GM19043 (cell line): Measurements from ENCODE around the gene GP1BB.

ENCODE experiments used
- ATAC-seq: cut with Tn5 transposase; IDR thresholded peaks from one replicate; pipeline ENCODE4 v1.9.1; 2021; ENCODE audit warnings: low read depth; ENCODE audit not compliant: unreplicated experiment

The GP1BB gene

GRCh38 chr22:19739448-19739895 is 16.1 kb downstream of the GP1BB start:
- no peak for ATAC-seq

- no peak for ATAC-seq
Measured at GRCh38 chr22:19739911-19740449, 16.6 kb downstream of the GP1BB start.

DNA sequence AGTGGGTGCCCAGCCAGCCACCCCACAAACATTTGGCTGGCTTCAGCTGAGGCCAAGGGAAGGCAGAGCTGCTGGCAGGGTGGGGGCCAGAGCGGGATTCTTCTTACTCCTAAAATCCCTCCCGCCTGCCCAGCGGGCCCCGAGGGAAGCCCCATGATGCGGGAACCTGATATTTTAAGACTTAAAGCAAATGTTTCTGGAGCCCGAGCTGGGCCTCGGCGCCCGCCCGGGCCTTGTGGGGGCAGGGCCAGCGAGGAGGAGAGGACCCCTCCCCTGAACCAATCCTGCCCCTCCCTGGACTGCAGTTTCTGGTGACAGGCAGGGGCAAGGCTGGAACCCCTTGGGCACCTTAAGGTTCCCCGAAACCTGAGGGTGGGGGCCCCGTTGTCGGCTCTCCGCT is 17.2 kb downstream of the GP1BB start:
- no peak for ATAC-seq

GRCh38 chr22:19741053-19741452 is 17.7 kb downstream of the GP1BB start:
- ATAC-seq: no peak

- no peak for ATAC-seq
Measured at GRCh38 chr22:19742160-19743066, 19.1 kb downstream of the GP1BB start.

- no peak for ATAC-seq
Measured at GRCh38 chr22:19743081-19743480, 19.7 kb downstream of the GP1BB start.

DNA sequence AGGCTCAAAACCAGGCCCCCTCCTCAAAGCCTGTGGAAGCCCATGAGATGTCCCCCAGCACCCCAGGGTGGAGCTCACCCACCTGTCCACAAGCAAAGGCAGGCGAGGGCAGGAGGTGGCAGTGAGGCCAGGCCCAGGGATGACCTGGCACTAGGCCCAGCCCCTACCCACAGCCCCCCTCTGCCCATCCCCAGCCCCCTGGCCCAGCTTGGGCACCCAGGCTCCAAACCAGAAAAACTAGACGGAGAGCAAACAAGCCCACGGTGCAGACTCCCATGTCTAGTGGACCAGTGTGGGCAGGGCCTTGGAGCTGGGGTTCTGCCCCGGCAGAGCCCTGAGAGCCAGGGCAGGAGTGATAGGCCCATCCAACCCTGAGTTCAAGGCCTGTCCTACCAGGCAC is 20.3 kb downstream of the GP1BB start:
- ATAC-seq: no peak

DNA sequence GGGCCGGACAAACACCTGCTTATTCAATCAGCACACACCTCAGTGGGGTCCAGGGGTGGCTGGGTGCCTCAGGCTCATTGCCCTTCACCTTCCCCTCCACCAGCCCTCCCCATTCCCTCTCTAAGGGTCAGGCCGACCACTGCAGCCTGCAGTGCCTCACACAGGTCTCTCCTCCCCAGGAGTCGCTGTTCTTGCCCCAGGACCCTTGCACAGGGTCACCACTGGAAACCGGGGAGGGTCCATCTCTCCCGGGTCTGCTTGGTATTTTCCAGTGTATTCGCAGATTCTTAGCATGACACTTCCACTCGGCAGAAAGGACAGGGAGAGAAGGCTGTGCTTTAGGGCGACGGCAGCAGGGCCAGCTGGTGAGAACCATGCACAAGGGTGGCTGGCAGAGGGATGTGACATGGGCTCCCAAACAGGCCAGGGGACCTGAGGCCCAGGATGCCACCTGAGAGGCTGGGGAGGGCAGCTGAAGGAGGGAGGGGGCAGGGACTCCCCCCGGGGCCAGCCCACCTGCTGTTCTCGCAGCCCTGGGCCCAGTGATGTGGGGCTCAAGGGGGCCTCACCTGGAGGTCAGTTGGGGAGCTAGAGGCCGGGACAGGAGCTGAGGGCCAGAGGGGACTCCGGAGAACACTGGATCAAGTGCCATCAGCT is 21.1 kb downstream of the GP1BB start:
- ATAC-seq: no peak

- no peak for ATAC-seq
Measured at GRCh38 chr22:19745155-19746101, 22.1 kb downstream of the GP1BB start.

DNA sequence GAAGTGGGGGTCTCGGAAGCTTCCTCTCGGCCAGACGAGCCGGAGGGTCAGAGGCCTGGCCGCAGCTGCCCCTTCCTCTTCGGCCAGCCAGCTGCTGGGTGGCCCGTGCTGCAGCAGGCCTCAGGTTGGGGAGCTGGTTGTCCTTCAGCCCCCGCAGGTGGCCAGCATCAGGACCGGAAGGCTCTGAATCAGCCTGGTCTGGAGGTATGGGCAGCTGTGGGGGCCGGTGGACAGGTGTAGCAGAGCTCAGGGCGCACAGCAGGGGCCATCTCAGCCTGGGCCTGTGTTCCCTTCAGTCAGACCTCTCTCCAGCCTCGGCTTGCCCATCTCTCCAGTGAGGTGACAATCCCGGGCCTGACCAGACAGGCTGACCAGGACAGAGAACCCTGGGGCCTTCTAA is 23.4 kb downstream of the GP1BB start:
- ATAC-seq: no peak

- no peak for ATAC-seq
Measured at GRCh38 chr22:19747551-19747950, 24.2 kb downstream of the GP1BB start.

DNA sequence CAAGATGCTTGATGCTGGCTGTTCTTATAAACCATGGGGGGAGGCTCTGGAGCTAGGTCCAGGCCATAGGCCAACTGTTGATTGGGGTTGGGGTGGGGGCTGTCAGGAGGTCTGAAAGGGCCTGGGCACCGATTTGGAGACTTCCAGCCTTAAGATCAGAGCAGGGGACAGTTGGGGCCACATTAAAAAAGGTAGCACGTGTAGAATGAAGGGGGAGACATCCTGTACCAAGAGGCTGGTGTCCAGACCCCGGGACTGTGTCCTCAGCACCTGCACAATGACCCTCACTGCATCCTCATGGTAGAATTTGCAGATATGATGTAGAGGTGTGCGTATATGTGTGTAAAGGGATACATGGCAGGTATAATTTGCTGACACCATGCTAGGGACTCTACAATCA is 24.8 kb downstream of the GP1BB start:
- ATAC-seq: no peak

- no peak for ATAC-seq
Measured at GRCh38 chr22:19748991-19749664, 25.8 kb downstream of the GP1BB start.

- no peak for ATAC-seq
Measured at GRCh38 chr22:19749876-19750275, 26.5 kb downstream of the GP1BB start.

DNA sequence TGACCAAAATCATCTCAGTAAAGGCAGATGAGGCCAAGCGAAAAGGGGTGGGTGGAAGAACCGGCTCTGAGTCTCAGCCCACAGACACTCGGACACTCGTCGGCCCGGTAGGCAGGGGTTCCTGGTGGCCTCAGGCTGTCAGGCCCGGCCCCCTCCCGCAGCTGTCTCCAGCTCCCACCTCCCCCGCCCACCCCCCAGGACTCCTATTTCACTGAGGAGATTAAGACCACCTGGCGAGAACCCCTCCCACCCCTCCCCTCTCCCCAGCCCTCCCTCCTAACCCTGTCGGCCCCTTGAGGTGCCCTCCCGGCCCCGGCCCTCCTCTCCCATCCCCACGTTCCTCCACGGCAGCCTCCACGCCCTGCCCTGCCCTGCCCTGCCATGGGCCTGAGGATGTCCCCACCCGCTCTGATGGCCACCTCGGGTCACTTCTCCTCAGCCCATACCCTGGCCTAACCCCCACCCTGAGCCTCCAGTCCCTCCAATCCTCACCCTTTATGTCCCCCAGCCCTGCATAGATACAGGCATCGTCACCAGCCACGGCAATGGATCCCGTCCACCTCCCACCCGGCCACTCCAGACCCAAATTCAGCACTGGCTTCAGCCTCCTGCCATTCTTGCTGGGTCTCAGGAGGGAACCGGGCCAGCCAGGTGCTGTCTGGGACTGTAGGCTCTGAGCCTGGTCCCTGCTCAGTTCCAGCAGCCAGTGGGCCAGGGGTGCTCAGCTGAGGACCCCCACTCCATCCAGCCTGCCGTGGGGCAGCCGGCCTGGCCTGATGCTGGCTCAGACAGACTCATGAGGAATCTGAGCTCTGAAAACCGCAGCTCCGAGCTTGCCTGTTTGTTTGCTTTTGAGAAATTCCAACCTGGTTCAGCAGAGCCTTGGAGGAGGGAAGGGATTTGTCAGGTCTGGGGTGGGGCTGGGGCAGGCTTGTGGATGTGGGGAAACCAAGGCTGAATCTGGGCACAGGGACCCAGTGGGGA is 27.5 kb downstream of the GP1BB start:
- no peak for ATAC-seq

GRCh38 chr22:19751497-19752245 is 28.3 kb downstream of the GP1BB start:
- no peak for ATAC-seq

- ATAC-seq: no peak
Measured at GRCh38 chr22:19753090-19753842, 29.9 kb downstream of the GP1BB start.
